ENCODE measurements around the gene PERM1.
"Not testable (repeated sequence)": the region's sequence is repeated elsewhere in the genome, so short reads cannot be mapped to it uniquely, and the experiment has no call there.

DNA sequence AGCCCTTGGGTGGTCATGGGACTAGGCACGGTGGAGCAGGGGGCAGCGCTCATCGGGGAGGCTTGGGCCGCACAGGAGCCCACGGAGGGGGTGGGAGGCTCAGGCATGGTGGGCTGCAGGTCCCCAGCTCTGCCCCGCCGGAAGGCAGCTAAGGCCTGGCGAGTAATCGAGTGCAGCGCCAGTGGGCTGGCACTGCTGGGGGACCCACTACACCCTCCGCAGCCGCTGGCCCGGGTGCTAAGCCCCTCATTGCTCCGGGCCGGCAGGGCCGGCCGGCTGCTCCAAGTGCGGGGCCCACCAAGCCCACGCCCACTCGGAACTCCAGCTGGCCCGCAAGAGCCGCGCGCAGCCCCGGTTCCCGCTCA is 36.4 kb upstream of the PERM1 start:
- TF ChIP-seq, protein P1, sequence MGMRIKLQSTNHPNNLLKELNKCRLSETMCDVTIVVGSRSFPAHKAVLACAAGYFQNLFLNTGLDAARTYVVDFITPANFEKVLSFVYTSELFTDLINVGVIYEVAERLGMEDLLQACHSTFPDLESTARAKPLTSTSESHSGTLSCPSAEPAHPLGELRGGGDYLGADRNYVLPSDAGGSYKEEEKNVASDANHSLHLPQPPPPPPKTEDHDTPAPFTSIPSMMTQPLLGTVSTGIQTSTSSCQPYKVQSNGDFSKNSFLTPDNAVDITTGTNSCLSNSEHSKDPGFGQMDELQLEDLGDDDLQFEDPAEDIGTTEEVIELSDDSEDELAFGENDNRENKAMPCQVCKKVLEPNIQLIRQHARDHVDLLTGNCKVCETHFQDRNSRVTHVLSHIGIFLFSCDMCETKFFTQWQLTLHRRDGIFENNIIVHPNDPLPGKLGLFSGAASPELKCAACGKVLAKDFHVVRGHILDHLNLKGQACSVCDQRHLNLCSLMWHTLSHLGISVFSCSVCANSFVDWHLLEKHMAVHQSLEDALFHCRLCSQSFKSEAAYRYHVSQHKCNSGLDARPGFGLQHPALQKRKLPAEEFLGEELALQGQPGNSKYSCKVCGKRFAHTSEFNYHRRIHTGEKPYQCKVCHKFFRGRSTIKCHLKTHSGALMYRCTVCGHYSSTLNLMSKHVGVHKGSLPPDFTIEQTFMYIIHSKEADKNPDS (CRISPR knock-in tag; IDR thresholded peaks at IDR 0.05) = not testable (repeated sequence)
- TF ChIP-seq ZNF558 (CRISPR knock-in tag; IDR thresholded peaks at IDR 0.05; ENCODE audit: borderline replicate concordance); SP4 (CRISPR knock-in tag; IDR thresholded peaks at IDR 0.05); ZMYM4 (CRISPR knock-in tag; IDR thresholded peaks at IDR 0.05); ZSCAN12 (CRISPR knock-in tag; IDR thresholded peaks at IDR 0.05); SMARCC2 (IDR thresholded peaks at IDR 0.05); JUNB (CRISPR knock-in tag; IDR thresholded peaks at IDR 0.05; ENCODE audit: borderline replicate concordance): not testable (repeated sequence)
- TF ChIP-seq, protein P2, sequence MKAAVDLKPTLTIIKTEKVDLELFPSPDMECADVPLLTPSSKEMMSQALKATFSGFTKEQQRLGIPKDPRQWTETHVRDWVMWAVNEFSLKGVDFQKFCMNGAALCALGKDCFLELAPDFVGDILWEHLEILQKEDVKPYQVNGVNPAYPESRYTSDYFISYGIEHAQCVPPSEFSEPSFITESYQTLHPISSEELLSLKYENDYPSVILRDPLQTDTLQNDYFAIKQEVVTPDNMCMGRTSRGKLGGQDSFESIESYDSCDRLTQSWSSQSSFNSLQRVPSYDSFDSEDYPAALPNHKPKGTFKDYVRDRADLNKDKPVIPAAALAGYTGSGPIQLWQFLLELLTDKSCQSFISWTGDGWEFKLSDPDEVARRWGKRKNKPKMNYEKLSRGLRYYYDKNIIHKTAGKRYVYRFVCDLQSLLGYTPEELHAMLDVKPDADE (CRISPR knock-in tag; IDR thresholded peaks at IDR 0.05) = not testable (repeated sequence)
- TF ChIP-seq, protein P3, sequence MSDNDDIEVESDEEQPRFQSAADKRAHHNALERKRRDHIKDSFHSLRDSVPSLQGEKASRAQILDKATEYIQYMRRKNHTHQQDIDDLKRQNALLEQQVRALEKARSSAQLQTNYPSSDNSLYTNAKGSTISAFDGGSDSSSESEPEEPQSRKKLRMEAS (IDR thresholded peaks at IDR 0.05) = not testable (repeated sequence)
- TF ChIP-seq, protein P4, sequence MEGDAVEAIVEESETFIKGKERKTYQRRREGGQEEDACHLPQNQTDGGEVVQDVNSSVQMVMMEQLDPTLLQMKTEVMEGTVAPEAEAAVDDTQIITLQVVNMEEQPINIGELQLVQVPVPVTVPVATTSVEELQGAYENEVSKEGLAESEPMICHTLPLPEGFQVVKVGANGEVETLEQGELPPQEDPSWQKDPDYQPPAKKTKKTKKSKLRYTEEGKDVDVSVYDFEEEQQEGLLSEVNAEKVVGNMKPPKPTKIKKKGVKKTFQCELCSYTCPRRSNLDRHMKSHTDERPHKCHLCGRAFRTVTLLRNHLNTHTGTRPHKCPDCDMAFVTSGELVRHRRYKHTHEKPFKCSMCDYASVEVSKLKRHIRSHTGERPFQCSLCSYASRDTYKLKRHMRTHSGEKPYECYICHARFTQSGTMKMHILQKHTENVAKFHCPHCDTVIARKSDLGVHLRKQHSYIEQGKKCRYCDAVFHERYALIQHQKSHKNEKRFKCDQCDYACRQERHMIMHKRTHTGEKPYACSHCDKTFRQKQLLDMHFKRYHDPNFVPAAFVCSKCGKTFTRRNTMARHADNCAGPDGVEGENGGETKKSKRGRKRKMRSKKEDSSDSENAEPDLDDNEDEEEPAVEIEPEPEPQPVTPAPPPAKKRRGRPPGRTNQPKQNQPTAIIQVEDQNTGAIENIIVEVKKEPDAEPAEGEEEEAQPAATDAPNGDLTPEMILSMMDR (CRISPR knock-in tag; IDR thresholded peaks at IDR 0.05) = not testable (repeated sequence)
